Measurements from ENCODE around the gene TMEM256.
A peak's percentile ranks its signal among the peaks of the same experiment; 100 is the strongest.

The TMEM256 gene

GRCh38 chr17:7419819-7420610 lies 16.1 kb upstream of the TMEM256 start, which contains the start of gene SPEM1:
SPEM1 (plus strand) TSS chr17:7420324; CDS start chr17:7420385, 61 bp downstream.
- peaks cover 18% of the 10 kb centered on the region for H3K27me3 Mint-ChIP-seq
- no peaks in the 10 kb centered on the region for H3K36me3 Mint-ChIP-seq
- no peak within 1 kb of the TSS for H3K4me3 Mint-ChIP-seq
- no peak for ATAC-seq
- H3K4me1 Mint-ChIP-seq: no peaks in the 10 kb centered on the region
- H3K27ac Mint-ChIP-seq: no peak within 1 kb of the TSS
- H3K9me3 Mint-ChIP-seq: no peaks in the 10 kb centered on the region

- Mint-ChIP-seq H3K4me3 (no peak overlapping the region), H3K27ac (no peak overlapping the region), H3K36me3 (no peaks in the 10 kb centered on the region), H3K9me3 (no peaks in the 10 kb centered on the region), H3K27me3 (peaks cover 18% of the 10 kb centered on the region), H3K4me1 (no peaks in the 10 kb centered on the region)
- ATAC-seq: no peak
Measured at GRCh38 chr17:7418472-7419152, 14.7 kb upstream of the TMEM256 start.

GRCh38 chr17:7417056-7417655 lies 13.3 kb upstream of the TMEM256 start:
- no peaks in the 10 kb centered on the region for H3K36me3 Mint-ChIP-seq
- H3K27me3 Mint-ChIP-seq: peaks cover 18% of the 10 kb centered on the region
- H3K4me3 Mint-ChIP-seq: no peak overlapping the region
- no peaks in the 10 kb centered on the region for H3K9me3 Mint-ChIP-seq
- H3K4me1 Mint-ChIP-seq: no peaks in the 10 kb centered on the region
- no peak overlapping the region for H3K27ac Mint-ChIP-seq
- peak; percentile 39 for ATAC-seq

GRCh38 chr17:7416323-7416722 lies 12.4 kb upstream of the TMEM256 start:
- H3K36me3 Mint-ChIP-seq: no peaks in the 10 kb centered on the region
- H3K27ac Mint-ChIP-seq: no peak overlapping the region
- no peak for ATAC-seq
- no peaks in the 10 kb centered on the region for H3K4me1 Mint-ChIP-seq
- H3K27me3 Mint-ChIP-seq: peaks cover 18% of the 10 kb centered on the region
- H3K9me3 Mint-ChIP-seq: no peaks in the 10 kb centered on the region
- no peak overlapping the region for H3K4me3 Mint-ChIP-seq

DNA sequence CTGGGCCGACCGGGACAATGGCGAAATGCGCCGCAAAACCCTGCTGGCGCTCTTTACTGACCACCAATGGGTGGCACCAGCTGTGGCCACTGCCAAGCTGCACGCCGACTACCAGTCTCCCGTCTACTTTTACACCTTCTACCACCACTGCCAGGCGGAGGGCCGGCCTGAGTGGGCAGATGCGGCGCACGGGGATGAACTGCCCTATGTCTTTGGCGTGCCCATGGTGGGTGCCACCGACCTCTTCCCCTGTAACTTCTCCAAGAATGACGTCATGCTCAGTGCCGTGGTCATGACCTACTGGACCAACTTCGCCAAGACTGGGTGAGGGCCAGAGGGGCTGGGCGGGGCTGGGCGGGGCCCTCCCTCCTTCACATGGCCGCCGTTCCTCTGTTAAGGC lies 11.9 kb upstream of the TMEM256 start:
- Mint-ChIP-seq H3K9me3 (no peaks in the 10 kb centered on the region), H3K27ac (no peak overlapping the region), H3K27me3 (peaks cover 18% of the 10 kb centered on the region), H3K4me1 (no peaks in the 10 kb centered on the region), H3K36me3 (no peaks in the 10 kb centered on the region), H3K4me3 (no peak overlapping the region)
- no peak for ATAC-seq

- no peaks in the 10 kb centered on the region for H3K9me3 Mint-ChIP-seq
- peaks cover 19% of the 10 kb centered on the region for H3K27me3 Mint-ChIP-seq
- H3K4me3 Mint-ChIP-seq: no peak overlapping the region
- H3K4me1 Mint-ChIP-seq: no peaks in the 10 kb centered on the region
- no peak overlapping the region for H3K27ac Mint-ChIP-seq
- no peak for ATAC-seq
- no peaks in the 10 kb centered on the region for H3K36me3 Mint-ChIP-seq
Measured at GRCh38 chr17:7414837-7415236, 10.9 kb upstream of the TMEM256 start.

DNA sequence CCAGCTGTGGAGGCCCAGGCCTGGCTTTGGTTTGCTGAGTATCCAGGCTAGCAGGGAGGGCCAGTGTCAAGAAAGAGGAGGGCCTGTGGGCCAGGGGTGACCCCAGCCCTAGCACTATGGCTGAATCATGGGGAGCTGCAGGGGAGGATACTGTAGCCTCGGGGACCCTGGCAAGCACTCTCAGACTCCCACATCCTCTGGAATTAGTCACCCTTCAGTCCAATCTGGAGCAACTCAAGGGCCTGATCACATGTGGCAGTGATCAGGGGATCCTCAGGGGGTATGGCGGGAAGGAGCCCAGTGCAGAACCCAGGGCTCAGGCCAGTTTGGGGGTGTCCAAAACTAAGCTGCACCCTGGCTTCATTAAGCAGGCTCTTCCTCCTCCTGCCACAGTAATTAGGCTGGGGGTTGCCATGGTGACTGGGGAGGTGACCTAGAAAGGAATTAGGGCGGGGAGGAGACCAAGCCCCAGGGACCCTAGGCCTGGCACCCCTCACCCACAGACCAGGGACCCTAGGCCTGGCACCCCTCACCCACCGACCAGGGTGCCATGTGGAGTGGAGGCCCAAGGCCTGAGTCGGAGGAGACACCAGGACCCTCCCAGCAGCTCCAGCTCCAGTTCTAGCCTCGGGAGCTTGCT lies 9.6 kb upstream of the TMEM256 start:
- peaks cover 17% of the 10 kb centered on the region for H3K27me3 Mint-ChIP-seq
- H3K4me3 Mint-ChIP-seq: no peak overlapping the region
- ATAC-seq: no peak
- no peaks in the 10 kb centered on the region for H3K9me3 Mint-ChIP-seq
- no peak overlapping the region for H3K27ac Mint-ChIP-seq
- H3K36me3 Mint-ChIP-seq: no peaks in the 10 kb centered on the region
- no peaks in the 10 kb centered on the region for H3K4me1 Mint-ChIP-seq

GRCh38 chr17:7411427-7411750 lies 7.5 kb upstream of the TMEM256 start:
- H3K9me3 Mint-ChIP-seq: no peaks in the 10 kb centered on the region
- no peak overlapping the region for H3K4me3 Mint-ChIP-seq
- H3K27me3 Mint-ChIP-seq: peaks cover 14% of the 10 kb centered on the region
- H3K36me3 Mint-ChIP-seq: no peaks in the 10 kb centered on the region
- H3K4me1 Mint-ChIP-seq: no peaks in the 10 kb centered on the region
- no peak for ATAC-seq
- H3K27ac Mint-ChIP-seq: no peak overlapping the region

DNA sequence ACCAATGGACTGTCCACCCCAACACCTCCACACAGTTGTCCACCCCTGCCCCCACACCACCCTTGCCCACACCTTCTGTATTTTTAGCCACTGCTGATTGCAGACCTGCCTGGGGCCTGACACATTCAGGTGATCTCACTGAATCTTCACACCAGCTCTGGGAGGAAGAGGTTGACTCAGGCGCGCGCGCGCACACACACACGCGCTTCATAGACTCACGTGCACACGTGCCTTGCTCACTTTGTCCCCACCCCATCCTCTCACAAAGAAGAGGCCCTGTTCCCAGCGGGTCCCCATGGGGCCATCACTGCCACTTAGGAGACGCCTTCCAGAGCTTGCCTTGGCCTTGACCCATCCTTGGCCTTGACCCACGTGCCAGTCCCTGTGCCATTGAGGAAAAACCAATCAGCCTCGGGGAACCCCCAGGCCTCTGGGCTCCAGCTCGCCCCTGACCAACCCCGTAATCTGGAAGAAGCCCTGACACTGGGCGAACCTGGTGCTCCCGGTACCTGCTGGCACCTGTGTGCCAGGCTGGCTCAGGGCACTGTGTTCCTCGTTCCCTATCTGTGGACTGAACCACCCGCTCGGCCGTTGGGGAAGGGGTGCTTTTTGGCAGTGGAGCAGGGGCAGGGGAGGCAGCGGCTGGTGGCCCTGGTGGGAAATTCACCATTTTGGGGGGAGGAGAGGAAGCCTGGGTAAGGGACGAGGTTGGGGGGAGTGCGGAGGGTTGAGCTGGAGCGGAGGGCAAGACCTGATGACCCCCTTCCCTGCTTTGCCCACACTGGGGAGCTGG lies 6.9 kb upstream of the TMEM256 start:
- Mint-ChIP-seq H3K36me3 (no peaks in the 10 kb centered on the region), H3K27ac (no peak overlapping the region), H3K4me3 (no peak overlapping the region), H3K4me1 (no peaks in the 10 kb centered on the region), H3K9me3 (no peaks in the 10 kb centered on the region), H3K27me3 (peaks cover 20% of the 10 kb centered on the region)
- no peak for ATAC-seq

DNA sequence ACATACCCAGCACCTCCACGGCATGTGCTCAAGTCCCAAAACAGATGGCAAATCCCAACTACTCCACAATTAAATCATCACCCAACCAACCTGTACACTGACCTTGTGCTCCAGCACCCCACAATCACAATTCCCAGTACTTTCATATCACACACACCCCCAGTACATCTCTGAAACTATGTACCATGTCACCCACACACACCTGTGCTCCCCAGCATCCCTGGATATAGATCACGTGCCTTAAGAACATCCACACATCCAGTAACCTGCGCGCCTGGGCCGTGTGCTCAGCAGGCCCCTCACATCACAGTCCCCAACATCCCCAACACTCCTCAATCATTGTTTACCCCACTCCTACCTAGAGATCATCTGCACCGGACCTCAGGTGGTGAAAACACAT lies 5.8 kb upstream of the TMEM256 start:
- Mint-ChIP-seq H3K27ac (no peak overlapping the region), H3K36me3 (no peaks in the 10 kb centered on the region), H3K27me3 (peaks cover 31% of the 10 kb centered on the region), H3K4me1 (peaks cover 6% of the 10 kb centered on the region), H3K4me3 (no peak overlapping the region), H3K9me3 (no peaks in the 10 kb centered on the region)
- no peak for ATAC-seq

DNA sequence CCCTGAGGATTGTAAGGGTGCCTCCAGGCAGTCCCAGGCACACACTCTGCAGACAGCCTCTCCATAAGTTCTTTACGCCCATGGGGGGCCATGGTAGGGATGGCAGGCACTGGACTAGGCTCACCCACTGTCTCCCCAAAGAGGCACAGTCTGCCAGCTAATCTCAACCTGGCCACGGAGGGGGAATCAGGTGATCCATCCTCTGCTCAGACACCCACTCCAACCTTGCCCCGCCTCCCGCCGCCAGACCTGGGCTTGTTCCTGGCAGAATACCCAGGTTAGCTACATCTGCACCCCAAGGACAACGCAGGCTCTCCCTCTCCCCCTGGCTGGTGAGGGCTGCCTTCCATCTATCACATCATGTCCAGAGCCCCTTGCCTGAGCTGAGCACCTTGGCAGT lies 5.0 kb upstream of the TMEM256 start:
- Mint-ChIP-seq H3K9me3 (no peaks in the 10 kb centered on the region), H3K36me3 (no peaks in the 10 kb centered on the region), H3K4me1 (peaks cover 6% of the 10 kb centered on the region), H3K4me3 (no peak overlapping the region), H3K27ac (no peak overlapping the region), H3K27me3 (peaks cover 32% of the 10 kb centered on the region)
- ATAC-seq: no peak

DNA sequence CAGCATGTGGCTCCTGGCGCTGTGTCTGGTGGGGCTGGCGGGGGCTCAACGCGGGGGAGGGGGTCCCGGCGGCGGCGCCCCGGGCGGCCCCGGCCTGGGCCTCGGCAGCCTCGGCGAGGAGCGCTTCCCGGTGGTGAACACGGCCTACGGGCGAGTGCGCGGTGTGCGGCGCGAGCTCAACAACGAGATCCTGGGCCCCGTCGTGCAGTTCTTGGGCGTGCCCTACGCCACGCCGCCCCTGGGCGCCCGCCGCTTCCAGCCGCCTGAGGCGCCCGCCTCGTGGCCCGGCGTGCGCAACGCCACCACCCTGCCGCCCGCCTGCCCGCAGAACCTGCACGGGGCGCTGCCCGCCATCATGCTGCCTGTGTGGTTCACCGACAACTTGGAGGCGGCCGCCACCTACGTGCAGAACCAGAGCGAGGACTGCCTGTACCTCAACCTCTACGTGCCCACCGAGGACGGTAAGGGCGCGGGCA lies 4.4 kb upstream of the TMEM256 start:
- peaks cover 32% of the 10 kb centered on the region for H3K27me3 Mint-ChIP-seq
- no peak overlapping the region for H3K4me3 Mint-ChIP-seq
- peaks cover 7% of the 10 kb centered on the region for H3K4me1 Mint-ChIP-seq
- no peak for ATAC-seq
- H3K36me3 Mint-ChIP-seq: no peaks in the 10 kb centered on the region
- no peak overlapping the region for H3K27ac Mint-ChIP-seq
- no peaks in the 10 kb centered on the region for H3K9me3 Mint-ChIP-seq

- Mint-ChIP-seq H3K36me3 (no peaks in the 10 kb centered on the region), H3K27me3 (peaks cover 32% of the 10 kb centered on the region), H3K9me3 (no peaks in the 10 kb centered on the region), H3K4me1 (peaks cover 13% of the 10 kb centered on the region), H3K4me3 (peak within 1 kb of the TSS; percentile 6), H3K27ac (no peak within 1 kb of the TSS)
- no peak for ATAC-seq
Measured at GRCh38 chr17:7407485-7408251, 3.8 kb upstream of the TMEM256 start, which contains the start of gene NLGN2. NLGN2 (plus strand) TSS chr17:7407845; CDS start chr17:7408256, 411 bp downstream.

- H3K36me3 Mint-ChIP-seq: no peaks in the 10 kb centered on the region
- H3K27me3 Mint-ChIP-seq: peaks cover 32% of the 10 kb centered on the region
- H3K9me3 Mint-ChIP-seq: no peaks in the 10 kb centered on the region
- H3K27ac Mint-ChIP-seq: no peak overlapping the region
- peaks cover 13% of the 10 kb centered on the region for H3K4me1 Mint-ChIP-seq
- ATAC-seq: no peak
- H3K4me3 Mint-ChIP-seq: no peak overlapping the region
Measured at GRCh38 chr17:7407082-7407481, 3.2 kb upstream of the TMEM256 start.
